HCT116 (cell line): Measurements from ENCODE around the gene DDX54.

Experiments used
- CEBPB ChIP-seq: IDR thresholded peaks from 2 replicates; pipeline ENCODE4 v1.6.1; 2012; ENCODE audit warnings: low read depth
- CTCF ChIP-seq, 3 experiments: fragments of 200-600 bp in 1 of 3; sonication (generic) in 1 of 3; IDR thresholded peaks in 2 of 3; conservative IDR thresholded peaks in 1 of 3; 2 replicates each; pipeline ENCODE4 v1.5.1; 2012 to 2017; ENCODE audit warnings: low read depth in 2 of 3, low read length in 2 of 3, antibody characterized with exemption in 1 of 3, borderline replicate concordance in 1 of 3, control low read depth in 1 of 3, mild to moderate bottlenecking in 1 of 3, mixed read lengths in 1 of 3, mixed run types in 1 of 3, moderate library complexity in 1 of 3; ENCODE audit not compliant: insufficient read depth in 1 of 3
- EZH2phosphoT487 ChIP-seq: fragments of 200-600 bp; IDR thresholded peaks from 2 replicates; pipeline ENCODE4 v1.6.1; 2018; ENCODE audit warnings: antibody characterized with exemption, borderline replicate concordance
- FOSL1 ChIP-seq: IDR thresholded peaks from 2 replicates; pipeline ENCODE4 v1.6.1; 2012; ENCODE audit warnings: low read depth
- JUND ChIP-seq: IDR thresholded peaks from 2 replicates; pipeline ENCODE4 v1.6.1; 2012
- MAX ChIP-seq: IDR thresholded peaks from 2 replicates; pipeline ENCODE4 v1.6.1; 2012
- POLR2AphosphoS5 ChIP-seq: IDR thresholded peaks from 2 replicates; pipeline ENCODE4 v1.6.1; 2011; ENCODE audit warnings: mild to moderate bottlenecking, low read depth, low read length, moderate library complexity
- RAD21 ChIP-seq: IDR thresholded peaks from 2 replicates; pipeline ENCODE4 v1.6.1; 2012; ENCODE audit warnings: low read depth, mild to moderate bottlenecking
- SIN3A ChIP-seq: IDR thresholded peaks from 2 replicates; pipeline ENCODE4 v1.6.1; 2012; ENCODE audit warnings: low read depth
- TF ChIP-seq, protein P1 (sequence below): IDR thresholded peaks from 2 replicates; pipeline ENCODE4 v1.6.1; 2012; ENCODE audit warnings: low read depth

- TF ChIP-seq FOSL1, result no peak
- TF ChIP-seq CTCF (IDR thresholded peaks at IDR 0.05 in 2 of 3, conservative IDR thresholded peaks at IDR 0.05 in 1 of 3; ENCODE audit: borderline replicate concordance in 1 of 3, insufficient read depth in 1 of 3, low read depth in 2 of 3, low read length in 2 of 3), result no peak
- TF ChIP-seq CEBPB, result no peak
- no peak for TF ChIP-seq MAX
- TF ChIP-seq EZH2phosphoT487, result no peak
- no peak for TF ChIP-seq RAD21
- no peak for TF ChIP-seq SIN3A
- no peak for TF ChIP-seq POLR2AphosphoS5
- TF ChIP-seq, protein P1, sequence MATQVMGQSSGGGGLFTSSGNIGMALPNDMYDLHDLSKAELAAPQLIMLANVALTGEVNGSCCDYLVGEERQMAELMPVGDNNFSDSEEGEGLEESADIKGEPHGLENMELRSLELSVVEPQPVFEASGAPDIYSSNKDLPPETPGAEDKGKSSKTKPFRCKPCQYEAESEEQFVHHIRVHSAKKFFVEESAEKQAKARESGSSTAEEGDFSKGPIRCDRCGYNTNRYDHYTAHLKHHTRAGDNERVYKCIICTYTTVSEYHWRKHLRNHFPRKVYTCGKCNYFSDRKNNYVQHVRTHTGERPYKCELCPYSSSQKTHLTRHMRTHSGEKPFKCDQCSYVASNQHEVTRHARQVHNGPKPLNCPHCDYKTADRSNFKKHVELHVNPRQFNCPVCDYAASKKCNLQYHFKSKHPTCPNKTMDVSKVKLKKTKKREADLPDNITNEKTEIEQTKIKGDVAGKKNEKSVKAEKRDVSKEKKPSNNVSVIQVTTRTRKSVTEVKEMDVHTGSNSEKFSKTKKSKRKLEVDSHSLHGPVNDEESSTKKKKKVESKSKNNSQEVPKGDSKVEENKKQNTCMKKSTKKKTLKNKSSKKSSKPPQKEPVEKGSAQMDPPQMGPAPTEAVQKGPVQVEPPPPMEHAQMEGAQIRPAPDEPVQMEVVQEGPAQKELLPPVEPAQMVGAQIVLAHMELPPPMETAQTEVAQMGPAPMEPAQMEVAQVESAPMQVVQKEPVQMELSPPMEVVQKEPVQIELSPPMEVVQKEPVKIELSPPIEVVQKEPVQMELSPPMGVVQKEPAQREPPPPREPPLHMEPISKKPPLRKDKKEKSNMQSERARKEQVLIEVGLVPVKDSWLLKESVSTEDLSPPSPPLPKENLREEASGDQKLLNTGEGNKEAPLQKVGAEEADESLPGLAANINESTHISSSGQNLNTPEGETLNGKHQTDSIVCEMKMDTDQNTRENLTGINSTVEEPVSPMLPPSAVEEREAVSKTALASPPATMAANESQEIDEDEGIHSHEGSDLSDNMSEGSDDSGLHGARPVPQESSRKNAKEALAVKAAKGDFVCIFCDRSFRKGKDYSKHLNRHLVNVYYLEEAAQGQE, result no peak
- TF ChIP-seq JUND, result no peak
Observed at GRCh38 chr12:113200021-113200797, 14.9 kb upstream of the DDX54 start.
